ENCODE data around the gene FREY1. TPM values are rescaled to one million over a fixed set of nuclear protein-coding genes. Genes with fewer than 3 reads are reported as not detected.

FREY1 gene
- polyA plus RNA-seq, 3 donors: 0.10 TPM; not detected in 2

- 82 to 90% (median 85%) methylated on average over 10 of the region's 10 CpGs for WGBS, 3 donors
- no peak overlapping the region for H3K27ac ChIP-seq (ENCODE audit: low read depth, low read length)
Measured at GRCh38 chr11:45884596-45885185, 22.4 kb downstream of the FREY1 start.

DNA sequence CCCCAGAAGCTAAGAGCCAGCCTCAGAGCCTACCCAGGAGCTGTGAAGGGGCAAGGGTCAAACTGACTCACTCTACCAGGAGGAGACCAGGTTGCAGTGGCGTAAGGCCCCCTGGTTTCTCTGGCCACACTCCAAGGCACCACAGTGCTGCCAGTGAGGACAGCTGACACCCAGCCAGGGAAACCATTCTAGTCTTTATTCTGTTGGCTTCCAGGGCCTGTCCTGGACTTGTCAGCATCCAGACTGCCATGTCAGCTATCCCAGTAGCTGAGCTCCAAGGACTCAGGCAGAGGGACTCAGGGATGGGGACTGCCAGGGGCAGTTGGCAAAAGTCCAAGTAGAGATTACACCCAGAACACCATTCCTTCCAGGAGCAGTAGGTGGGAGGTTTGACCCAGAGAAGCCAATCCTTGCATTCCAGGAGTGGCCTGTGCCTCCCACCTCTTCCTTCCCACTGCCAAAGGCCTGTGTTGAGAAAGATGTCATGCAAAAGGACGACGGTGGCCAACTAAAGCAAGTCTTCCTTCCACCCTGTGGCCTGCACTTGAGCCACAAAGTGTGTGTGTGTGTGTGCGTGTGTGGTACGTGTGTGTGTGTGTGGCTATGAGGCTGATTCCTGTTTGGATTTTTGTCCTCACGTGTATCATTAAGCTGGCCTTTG lies 25.2 kb downstream of the FREY1 start:
- 66 to 89% (median 75%) methylated on average over 6 of the region's 6 CpGs for WGBS, 3 donors
- no peak overlapping the region for H3K27ac ChIP-seq (ENCODE audit: low read depth, low read length)

DNA sequence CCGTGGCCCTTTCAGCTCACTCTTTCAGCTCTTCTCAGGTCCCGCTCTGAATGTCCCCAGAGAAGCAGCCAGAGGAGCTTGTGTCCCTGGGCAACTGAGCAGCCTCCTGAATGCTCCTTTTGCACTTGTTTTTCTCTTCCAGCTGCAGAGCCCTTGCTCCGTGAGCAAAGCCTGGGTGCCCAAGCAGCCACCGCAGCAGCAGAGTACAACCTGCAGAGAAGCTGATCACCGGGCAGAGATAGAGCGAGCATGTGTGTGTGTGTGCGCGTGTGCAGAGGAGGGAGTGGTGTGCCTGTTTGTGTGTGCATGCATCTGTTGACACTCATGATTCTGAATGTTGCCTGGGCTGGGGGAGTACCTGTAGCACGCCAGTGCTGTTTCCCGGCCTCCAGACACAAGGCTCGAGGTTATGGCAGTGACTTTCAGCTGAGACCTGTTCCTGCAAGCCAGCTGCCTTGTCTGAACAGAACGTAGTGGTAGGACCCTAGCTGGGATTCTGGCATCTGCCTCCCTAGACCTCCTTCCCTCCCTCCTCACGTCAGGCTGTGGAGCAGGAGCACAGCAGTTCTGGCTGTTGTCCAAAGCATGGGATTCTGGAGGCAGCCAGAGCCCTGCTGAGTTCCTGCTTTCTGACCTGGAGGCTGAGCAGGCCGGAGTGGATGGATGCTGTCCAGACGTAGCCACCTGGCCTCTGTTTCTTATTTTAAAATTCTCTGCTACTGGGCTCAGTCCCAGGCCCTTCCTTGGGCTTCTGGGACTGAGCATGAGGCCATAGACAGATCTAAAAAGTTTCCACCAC lies 26.1 kb downstream of the FREY1 start:
- 82 to 86% (median 86%) methylated on average over 15 of the region's 15 CpGs for WGBS, 3 donors
- H3K27ac ChIP-seq (ENCODE audit: low read depth, low read length): no peak overlapping the region

DNA sequence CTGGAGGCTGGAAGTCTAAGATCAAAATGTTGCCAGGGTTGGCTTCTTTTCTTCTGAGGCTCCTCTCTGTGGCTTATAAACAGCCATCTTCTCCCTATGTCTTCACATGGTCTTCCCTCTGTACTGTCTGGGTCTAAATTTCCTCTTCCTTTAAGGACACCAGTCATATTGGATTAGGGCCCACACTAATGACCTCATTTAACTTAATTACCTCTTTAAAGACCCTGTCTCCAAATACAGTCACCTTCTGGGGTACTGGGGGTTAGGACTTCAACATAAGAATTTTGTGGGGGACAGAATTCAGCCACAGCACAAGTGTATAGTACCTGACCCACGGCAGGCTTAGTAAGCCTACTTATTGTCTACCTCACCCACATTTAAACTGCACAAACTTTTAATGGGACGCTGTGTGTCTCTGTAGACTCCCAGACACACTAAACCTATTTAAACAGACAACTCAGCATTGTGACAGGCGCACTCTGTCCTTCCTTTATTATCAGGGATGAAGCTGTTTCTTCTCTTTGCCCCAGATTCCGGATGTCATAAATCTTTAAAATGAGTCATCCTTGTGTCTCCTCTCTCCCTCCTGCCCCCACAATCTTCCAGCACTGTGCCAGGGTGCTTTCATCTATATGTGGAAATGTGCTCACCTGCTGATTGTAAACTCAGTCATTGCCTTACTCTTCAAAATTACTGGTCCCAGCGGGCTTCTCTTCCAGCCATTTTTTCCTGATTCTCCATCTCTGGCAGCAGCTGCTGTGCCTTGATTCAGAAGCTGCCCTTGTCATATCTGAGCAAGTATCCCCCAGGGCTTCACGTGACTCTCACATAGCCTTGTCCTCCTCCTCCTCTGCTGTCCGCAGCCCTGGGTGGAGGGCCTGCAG lies 27.0 kb downstream of the FREY1 start:
- 75 to 90% (median 75%) methylated on average over 7 of the region's 7 CpGs for WGBS, 3 donors
- H3K27ac ChIP-seq (ENCODE audit: low read depth, low read length): no peak overlapping the region

DNA sequence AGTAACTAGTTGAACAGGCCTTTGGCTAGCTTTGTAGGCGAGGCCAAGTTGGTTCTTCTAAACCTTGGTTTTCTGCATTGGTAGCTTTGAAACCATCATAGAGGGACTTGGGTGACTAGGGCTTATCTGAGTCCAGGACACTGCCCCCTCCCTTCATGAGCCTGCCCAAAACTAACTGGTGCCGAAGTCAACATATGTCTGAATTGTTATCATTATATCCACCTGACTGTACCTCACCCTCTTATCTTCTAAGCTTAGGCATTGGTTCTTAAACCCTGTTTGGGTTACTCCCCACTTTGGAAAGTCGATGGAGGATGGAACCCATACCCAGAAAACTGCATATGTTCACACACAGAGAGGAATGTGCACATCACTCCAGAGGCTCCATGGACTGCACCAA lies 29.2 kb downstream of the FREY1 start:
- WGBS, 3 donors: 82 to 97% (median 92%) methylated on average over 3 of the region's 3 CpGs
- no peak overlapping the region for H3K27ac ChIP-seq (ENCODE audit: low read depth, low read length)

GRCh38 chr11:45877221-45877620 lies 29.9 kb downstream of the FREY1 start:
- WGBS, 3 donors: 82 to 92% (median 92%) methylated on average over 8 of the region's 8 CpGs
- no peak overlapping the region for H3K27ac ChIP-seq (ENCODE audit: low read depth, low read length)

DNA sequence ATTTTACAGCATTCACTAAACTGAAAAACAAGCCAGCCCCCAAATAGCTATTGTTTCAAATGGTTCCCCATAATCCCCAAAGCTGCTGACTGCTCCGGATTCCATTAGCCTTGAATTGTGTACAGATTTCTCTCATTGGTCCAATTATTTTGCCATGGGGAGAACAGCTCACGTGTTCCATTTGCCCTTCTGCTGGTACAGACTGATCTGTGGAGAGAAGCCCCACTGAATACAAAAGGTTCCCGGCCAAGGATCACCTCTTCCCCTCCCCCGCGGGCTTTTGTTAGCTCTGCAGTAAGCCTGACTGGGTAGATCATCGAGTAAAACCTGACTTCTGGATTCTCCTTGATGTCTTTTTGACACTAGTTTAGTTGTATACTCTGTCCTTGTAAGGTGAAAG lies 30.7 kb downstream of the FREY1 start:
- WGBS, 3 donors: 64 to 76% (median 72%) methylated on average over 6 of the region's 6 CpGs
- H3K27ac ChIP-seq (ENCODE audit: low read depth, low read length): no peak overlapping the region

GRCh38 chr11:45872651-45873356 lies 34.3 kb downstream of the FREY1 start:
- WGBS, 3 donors: 67 to 79% (median 70%) methylated on average over 9 of the region's 9 CpGs
- no peak overlapping the region for H3K27ac ChIP-seq (ENCODE audit: low read depth, low read length)

DNA sequence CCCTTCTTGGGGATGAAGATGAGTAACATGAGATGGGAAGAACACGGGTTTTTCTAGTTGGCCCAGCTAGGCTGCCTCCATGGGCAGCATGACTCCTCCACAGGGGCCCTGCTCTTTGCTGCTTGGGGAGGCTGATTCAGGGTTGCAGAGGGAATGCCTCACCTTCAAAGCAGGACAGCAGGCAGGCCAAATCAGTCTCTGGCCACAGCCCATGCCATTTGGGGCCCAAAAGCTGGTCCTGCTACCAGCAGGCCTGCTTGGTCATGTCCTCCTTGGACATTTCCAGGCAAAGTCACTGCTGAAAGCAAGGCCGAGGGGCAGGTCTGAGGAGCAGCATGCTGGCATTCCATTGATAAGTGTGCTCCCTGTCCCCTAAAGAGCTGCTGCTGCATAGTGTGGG lies 35.4 kb downstream of the FREY1 start:
- H3K27ac ChIP-seq (ENCODE audit: low read depth, low read length): no peak overlapping the region
- 87 to 100% (median 91%) methylated on average over 1 to 2 of the region's 2 CpGs for WGBS, 3 donors

- 85 to 92% (median 90%) methylated on average over 4 of the region's 4 CpGs for WGBS, 3 donors
- H3K27ac ChIP-seq (ENCODE audit: low read depth, low read length): no peak overlapping the region
Measured at GRCh38 chr11:45870706-45871105, 36.4 kb downstream of the FREY1 start.

- 82 to 87% (median 87%) methylated on average over 12 of the region's 12 CpGs for WGBS, 3 donors
- no peak overlapping the region for H3K27ac ChIP-seq (ENCODE audit: low read depth, low read length)
Measured at GRCh38 chr11:45869551-45869950, 37.5 kb downstream of the FREY1 start.

DNA sequence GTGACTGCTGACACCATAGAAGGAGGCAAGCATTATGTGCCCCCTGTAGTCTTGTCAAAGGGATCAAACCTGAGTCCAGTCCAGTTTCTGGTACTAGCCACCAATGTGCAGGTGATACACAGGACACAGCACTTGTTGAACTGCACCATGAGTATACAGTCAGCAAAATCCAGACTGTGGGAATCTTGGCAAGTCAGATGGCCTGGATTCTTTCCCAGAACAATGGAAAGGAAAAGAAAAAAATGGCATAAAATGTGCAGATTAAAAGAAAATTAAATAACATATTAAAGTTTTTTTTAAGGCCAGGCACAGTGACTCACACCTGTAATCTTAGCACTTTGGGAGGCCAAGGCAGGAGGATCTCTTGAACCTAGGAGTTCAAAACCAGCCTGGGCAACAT lies 43.0 kb downstream of the FREY1 start:
- no peak overlapping the region for H3K27ac ChIP-seq (ENCODE audit: low read depth, low read length)

DNA sequence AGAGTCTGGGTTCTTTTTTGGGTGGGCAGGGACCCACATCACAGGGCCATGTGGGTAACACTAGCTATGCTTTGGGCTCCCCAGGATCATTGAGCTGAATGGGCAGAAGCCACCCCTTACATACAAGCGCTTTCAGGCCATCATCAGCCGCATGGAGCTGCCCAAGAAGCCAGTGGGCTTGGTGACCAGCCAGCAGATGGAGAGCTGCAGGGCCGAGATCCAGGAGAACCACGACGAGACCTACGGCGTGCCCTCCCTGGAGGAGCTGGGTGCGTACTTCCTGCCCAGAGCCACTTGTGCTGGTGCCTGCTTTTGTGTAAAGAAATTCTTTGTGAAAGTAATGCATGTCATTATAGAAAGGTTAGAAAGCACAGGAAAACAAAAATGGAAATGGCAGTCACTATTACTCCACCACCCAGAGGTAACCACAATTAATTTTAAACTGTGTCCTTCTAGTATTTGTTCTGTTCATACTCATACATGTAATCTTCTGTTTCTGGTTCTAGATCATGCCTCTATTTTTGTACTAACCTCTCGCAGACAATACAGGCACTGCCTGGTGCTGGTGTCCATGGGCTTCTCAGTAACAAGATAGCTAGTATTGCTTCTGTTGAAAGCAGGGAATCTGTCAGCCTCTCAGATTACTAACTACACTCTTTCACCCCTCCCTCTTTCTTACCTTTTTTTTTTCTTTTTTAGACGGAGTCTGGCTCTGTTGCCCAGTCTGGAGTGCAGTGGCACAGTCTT lies 46.1 kb downstream of the FREY1 start:
- WGBS, 3 donors: 82 to 88% (median 84%) methylated on average over 10 of the region's 10 CpGs
- H3K27ac ChIP-seq (ENCODE audit: low read depth, low read length): no peak overlapping the region

GRCh38 chr11:45860348-45860747 lies 46.7 kb downstream of the FREY1 start:
- H3K27ac ChIP-seq (ENCODE audit: low read depth, low read length): no peak overlapping the region
- 81 to 87% (median 85%) methylated on average over 5 of the region's 5 CpGs for WGBS, 3 donors

GRCh38 chr11:45859661-45860140 lies 47.4 kb downstream of the FREY1 start:
- WGBS, 3 donors: 11 to 50% (median 47%) methylated on average over 12 of the region's 12 CpGs
- H3K27ac ChIP-seq (ENCODE audit: low read depth, low read length): no peak overlapping the region

DNA sequence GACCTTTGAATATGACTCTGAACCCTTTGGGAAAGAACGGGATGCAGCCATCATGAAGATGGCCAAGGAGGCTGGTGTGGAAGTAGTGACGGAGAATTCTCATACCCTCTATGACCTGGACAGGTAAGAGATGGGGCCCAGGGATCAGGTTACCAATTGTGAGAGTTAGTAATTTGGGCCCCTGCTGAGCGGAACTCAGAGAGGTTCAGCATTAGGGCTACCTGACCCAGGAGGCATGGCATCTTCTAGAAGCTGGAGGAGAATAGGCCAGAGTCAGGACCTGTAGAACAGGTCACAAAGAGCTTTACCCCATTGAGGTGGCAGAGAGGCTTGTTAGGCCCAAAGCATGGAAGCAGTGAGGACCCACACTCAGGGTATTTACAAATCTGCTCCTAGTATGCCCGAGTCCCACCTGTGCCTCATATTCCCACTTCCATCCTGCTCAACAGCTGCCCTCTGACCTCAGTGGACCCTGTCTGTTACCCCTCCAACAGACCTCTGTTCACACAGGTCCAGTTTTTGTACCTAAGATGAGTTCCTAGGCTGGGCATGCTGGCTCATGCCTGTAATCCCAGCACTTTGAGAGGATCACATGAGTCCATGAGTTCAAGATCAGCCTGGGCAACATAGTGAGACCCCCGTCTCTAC lies 48.2 kb downstream of the FREY1 start:
- WGBS, 3 donors: 63 to 79% (median 73%) methylated on average over 5 of the region's 5 CpGs

DNA sequence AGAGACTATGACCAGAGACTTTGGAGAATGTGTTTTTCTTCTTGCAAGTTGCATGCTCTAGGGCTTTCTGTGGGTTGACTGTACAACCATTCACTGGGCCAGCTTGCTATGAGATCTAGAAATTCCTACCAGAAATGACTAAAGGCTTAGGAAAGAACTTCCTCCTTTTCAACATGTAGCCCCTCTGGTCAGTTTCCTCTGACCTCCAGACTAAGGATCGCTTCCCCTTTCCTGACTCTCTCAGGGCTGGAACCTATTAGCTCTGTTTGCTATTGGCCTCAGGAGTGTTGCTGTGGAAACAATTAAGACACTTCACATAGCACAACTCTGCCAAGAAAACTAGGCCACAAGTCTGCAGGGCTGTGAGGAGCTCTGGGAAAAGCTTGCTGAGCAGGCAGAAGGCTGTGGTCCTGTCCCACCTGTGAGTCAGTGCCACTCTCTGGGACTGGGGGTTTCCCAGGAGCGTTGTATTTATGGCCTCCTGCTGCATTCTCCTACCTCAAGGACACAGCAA lies 49.1 kb downstream of the FREY1 start:
- H3K27ac ChIP-seq (ENCODE audit: low read depth, low read length): no peak overlapping the region
- WGBS, 3 donors: 14 to 19% (median 19%) methylated on average over 2 of the region's 2 CpGs

More for the DNA sequence above, 48.2 kb downstream of the FREY1 start:
- peak overlapping the region; percentile 4 for H3K27ac ChIP-seq (ENCODE audit: low read depth, low read length)
